GM18499 (cell line): ENCODE data around the gene LCLAT1.
"Not testable (repeated sequence)": the region's sequence is repeated elsewhere in the genome, so short reads cannot be mapped to it uniquely, and the experiment has no call there.

Source experiments
- ATAC-seq: cut with Tn5 transposase; IDR thresholded peaks from one replicate; pipeline ENCODE4 v1.9.1; 2021; ENCODE audit warnings: moderate number of reproducible peaks; ENCODE audit not compliant: insufficient read depth, unreplicated experiment

Gene LCLAT1

GRCh38 chr2:30512243-30512886, 65.3 kb downstream of the LCLAT1 start:
- ATAC-seq: no peak

- ATAC-seq: not testable (repeated sequence)
Observed at GRCh38 chr2:30513649-30514048, 66.6 kb downstream of the LCLAT1 start.

DNA sequence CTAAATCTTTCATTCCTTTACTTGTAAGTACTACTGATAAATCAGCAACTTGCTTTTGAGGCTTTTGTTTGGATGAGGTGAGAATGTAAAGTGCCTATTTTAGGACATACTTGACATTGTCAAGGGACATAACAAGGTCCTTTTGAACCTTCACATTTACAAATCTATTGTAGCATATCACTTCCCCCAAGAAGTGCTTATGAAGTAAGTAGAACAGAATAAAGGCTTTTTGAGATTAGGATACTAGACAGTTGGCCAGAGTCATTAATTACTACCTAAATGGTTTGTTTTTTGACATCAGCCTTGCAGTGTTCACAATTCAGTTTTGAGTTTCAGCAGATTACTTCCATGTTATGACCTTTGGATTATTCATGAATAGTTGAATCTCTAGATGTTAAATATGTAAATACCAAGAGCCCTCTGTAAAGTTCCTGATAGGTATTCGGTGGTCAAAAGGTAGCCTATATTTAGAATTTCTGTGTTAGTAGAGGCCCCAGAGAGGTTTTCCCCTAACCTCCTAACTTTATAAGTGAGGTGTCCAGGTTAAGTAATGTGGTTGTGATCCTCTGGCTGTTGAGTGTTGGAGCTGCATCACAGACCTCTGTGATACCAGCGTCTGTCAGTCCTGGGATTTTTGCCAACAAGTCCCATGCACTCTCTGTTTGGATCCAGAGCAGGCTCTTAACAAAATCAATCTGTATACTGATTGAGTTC, 67.2 kb downstream of the LCLAT1 start:
- ATAC-seq: no peak

DNA sequence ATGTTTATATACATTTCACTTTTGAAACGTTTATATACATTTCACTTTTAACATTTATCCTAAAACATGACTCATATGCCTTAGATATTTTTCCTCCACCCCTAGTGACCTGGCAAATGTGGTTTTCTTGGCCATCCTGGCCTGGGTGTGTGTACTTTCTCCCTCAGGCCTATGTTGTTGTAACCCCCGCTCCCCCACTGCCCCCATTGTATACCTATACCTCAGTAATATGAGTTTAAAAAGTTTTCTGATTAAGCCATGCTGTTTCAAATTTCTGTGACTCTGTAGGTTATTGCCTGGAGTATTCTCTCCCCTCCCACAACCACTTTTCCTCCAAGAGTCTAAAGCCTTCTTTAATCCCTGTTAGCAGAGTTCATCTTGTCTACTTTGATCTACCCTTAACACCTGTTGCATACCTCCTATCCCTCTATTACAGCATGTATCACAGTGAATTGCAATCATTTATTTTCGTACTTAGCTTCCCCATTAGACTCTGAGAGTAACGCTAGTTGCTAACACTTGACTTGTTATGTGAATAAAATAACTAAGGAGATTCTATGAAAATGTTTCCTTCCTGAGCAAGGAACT, 67.9 kb downstream of the LCLAT1 start:
- ATAC-seq: no peak

GRCh38 chr2:30516166-30516565, 69.1 kb downstream of the LCLAT1 start:
- no peak for ATAC-seq

DNA sequence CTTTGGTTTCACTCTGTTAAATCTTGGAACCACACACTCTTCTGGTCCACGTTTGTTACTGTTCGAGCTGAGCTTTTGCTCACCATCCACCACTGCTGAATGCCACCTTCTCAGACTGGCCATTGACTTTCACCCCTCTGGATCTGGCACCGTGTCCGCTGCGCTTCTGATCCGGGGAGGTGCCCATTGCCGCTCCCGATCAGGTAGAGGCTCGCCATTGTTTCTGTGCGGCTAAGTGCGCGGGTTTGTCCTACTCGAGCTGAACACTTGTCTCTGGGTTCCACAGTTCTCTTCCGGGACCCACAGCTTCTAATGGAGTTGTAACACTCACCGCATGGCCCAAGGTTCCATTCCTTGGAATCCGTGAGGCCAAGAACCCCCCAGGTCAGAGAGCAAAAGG, 72.8 kb downstream of the LCLAT1 start:
- no peak for ATAC-seq

DNA sequence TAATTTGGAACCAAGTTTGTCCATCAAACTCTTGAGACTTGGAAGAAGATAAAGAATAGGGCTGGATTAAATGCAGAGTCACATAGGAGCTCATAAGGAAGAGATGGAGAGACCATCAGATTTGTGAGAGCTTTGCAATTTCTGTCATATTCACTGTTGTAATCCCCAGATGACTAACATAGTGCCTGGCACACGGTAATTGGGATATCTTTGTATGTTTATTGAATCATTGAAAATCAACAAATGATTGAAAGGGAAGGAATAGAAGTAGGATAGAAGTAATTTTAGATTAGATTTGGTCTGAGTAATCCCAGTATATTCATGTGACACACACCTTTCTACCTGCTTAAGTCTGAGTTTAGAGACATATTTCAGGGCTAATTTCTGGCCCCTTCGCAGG, 75.4 kb downstream of the LCLAT1 start:
- no peak for ATAC-seq

GRCh38 chr2:30527411-30527810, 80.4 kb downstream of the LCLAT1 start:
- no peak for ATAC-seq

DNA sequence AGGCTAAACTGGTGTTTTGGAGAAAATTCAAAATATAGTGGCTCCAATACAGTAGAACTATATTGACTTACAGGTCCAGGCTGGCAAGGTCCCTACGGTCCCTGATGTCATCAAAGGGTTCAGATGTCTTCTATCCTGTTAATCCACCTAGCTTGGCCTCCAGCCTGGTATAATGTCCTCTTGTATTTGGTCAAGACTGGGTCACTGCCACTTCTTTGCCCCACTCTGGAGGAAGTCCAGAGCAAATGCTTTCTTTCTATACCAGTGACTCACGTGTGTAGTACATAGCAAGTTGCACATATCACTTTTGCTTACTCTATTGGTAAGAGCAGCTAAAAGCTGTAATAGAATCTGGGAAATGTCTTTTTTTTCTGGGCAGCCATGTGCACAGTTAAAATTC, 80.8 kb downstream of the LCLAT1 start:
- ATAC-seq: no peak

DNA sequence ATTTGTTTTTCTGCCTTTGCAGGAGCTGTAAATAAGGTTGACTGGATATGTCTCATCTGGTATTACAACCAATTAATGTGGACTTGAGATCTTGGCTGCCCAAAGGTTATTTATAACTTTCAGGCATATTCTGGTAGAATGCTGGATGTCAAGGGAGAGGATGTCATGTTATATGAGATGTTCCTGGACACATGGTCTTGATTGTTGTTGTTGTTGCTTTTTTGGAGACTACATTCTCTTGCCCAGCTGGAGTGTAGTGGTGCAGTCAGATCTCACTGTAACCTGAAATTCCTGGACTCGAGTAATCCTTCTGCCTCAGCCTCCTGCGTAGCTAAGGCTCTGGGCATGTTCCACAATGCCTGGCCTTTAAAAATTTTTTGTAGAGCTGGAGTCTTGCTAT, 83.3 kb downstream of the LCLAT1 start:
- ATAC-seq: no peak

DNA sequence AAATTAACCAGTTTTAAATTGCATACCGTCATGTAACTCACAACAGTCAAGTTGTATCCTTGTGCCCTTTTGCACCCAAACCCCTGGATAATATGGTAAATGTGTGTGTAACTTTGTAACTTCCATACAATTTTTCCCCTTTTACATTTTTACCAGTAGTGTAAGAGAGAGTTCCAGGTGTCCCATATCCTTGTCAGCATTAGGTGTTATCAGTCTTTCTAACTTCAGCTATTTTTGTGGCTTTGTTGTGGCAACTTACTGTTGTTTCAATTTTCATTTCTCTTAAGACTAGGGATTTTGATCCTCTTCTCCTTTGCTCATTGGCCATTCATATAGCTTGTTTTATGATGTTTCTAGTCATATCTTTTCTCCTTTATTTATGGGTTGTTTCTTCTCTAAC, 94.6 kb downstream of the LCLAT1 start:
- ATAC-seq: no peak

- no peak for ATAC-seq
Observed at GRCh38 chr2:30545875-30546274, 98.8 kb downstream of the LCLAT1 start.

GRCh38 chr2:30548386-30548785, 101.3 kb downstream of the LCLAT1 start:
- ATAC-seq: no peak

DNA sequence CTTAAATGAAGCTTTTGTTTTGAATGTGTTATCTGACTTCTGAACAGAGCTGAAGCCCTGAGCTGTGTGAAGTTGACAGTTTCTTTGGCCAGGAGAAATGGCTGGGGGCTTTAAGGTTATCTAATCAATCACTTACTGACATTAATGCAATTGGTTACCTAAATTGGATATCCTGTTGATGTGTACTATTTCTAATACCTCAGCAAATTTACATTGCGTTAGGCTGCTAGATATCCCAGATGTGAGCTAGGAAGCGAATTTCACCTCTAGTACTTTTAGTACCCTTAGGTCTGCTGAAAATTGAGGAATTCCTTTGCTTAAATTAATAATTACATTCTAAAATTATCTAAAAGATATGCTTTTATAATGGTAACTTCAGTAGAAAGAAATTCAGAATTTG, 102.0 kb downstream of the LCLAT1 start:
- ATAC-seq: no peak

GRCh38 chr2:30559544-30560275, 112.7 kb downstream of the LCLAT1 start:
- no peak for ATAC-seq

GRCh38 chr2:30561349-30561748, 114.3 kb downstream of the LCLAT1 start:
- no peak for ATAC-seq

DNA sequence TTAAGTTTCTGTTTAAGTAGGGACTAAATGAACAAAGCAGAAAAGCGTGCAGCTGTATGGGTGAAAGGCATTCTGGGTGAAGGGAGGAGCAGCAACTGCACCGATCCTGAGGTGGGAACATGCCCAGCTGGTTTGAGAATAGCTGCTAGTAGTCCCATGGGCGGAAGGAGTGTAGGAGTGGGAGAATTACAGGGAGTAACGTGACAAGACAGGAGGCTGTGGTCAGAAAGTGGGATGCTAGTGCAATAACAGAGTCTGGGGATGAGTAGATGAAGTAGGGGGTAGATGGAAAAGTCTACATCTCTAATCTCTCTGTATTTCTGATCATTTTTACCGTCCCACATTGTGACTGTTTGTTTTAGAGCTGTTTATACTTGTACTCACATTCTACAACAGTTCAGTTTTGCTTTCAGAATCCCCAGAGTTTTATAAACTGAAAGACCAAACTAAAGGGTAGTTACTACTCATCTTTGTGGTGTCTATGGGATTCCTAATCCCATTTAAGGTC, 118.9 kb downstream of the LCLAT1 start:
- no peak for ATAC-seq

DNA sequence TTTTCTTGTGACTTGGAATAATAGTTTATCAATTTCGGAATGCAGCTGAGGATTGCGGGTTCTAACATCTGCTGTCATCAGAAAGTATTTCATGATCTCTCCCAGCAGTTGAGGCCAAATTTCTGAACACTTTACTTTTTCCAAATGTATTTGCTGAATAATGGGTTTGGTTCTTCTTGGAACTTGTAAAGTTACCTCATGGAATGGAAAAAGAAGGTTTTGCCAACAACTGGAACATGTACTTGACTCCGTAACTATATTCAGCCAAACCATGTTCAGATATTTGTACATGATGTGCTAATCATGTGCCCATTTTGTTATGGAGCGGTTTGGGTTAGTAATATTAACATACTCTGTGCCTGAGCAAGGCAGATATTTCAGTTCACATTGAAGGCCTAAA, 119.6 kb downstream of the LCLAT1 start:
- ATAC-seq: no peak

DNA sequence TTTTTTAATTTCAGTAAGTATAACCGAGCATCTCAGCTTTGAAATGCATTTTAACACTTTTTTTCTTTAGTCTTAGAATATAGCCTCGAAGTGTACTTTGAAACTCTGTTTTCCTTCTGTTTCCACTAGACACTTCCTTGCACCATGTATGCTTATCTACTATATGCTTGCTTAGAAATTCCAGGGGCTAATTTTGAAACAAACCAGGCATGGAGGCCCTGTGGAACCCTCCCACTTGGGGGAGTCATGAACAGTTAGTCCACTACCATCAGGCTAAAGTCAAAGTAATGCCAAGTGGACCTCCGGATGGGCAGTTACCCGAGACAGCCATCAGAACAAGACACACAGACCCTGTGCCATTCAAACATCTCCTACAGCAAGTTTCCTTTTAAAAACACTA, 120.3 kb downstream of the LCLAT1 start:
- no peak for ATAC-seq

DNA sequence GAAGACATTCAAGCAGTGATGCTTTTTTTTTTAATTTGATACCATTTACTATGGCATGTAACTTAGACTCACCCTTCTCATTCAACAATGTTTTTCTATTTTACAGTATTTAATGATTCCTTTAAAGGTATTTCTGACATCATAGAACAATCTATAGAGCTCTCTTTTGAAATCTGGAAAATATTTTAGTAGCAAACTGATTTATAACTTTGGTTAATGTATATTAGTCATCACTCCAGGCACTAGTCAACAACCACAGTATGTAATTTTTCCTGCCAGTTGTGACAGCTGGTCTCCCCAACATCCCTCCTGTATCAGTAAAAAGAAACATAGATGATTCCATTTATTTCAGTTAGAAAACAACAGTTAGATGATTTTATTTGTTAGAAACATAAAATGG, 122.9 kb downstream of the LCLAT1 start:
- ATAC-seq: no peak

GRCh38 chr2:30577151-30577550, 130.1 kb downstream of the LCLAT1 start:
- ATAC-seq: no peak
